ENCODE results near the gene TNFSF15. TPM values are rescaled to one million over a fixed set of nuclear protein-coding genes. Genes with fewer than 3 reads are reported as not detected.

TNFSF15 gene
- total RNA-seq, 4 donors from 2014 or later, result 0.16 to 1.4 (median 0.40) TPM

GRCh38 chr9:114754581-114754980, 51.3 kb downstream of the TNFSF15 start:
- Histone ChIP-seq H3K27me3 (no peaks in the 10 kb centered on the region), H3K4me1 (no peaks in the 10 kb centered on the region), H3K4me3 (no peak overlapping the region), H3K9me3 (no peaks in the 10 kb centered on the region), H3K36me3 (no peaks in the 10 kb centered on the region), H3K27ac (no peak overlapping the region)
- DNase-seq (ENCODE audit: low spot score in 2 of 2), result no peak
- 96% methylated on average over 3 of the region's 3 CpGs for WGBS
- TF ChIP-seq EP300 (IDR thresholded peaks at IDR 0.05) (no peak), POLR2A (IDR thresholded peaks at IDR 0.05) (no peak), POLR2AphosphoS5 (IDR thresholded peaks at IDR 0.05) (no peak)

- TF ChIP-seq POLR2AphosphoS5 (IDR thresholded peaks at IDR 0.05), result no peak
- TF ChIP-seq EP300 (IDR thresholded peaks at IDR 0.05), result no peak
- no peak for TF ChIP-seq CTCF (IDR thresholded peaks at IDR 0.05)
- TF ChIP-seq POLR2A (IDR thresholded peaks at IDR 0.05), result no peak
- Histone ChIP-seq H3K27me3 (no peaks in the 10 kb centered on the region), H3K36me3 (no peaks in the 10 kb centered on the region), H3K9me3 (no peaks in the 10 kb centered on the region), H3K4me1 (peaks cover 15% of the 10 kb centered on the region), H3K27ac (no peak overlapping the region), H3K4me3 (no peak overlapping the region)
- DNase-seq (ENCODE audit: low spot score in 2 of 2), result no peak
- 56% methylated on average over 2 of the region's 2 CpGs for WGBS
Measured at GRCh38 chr9:114746591-114747346, 59.1 kb downstream of the TNFSF15 start.

- no peaks in the 10 kb centered on the region for H3K9me3 ChIP-seq
- 33% methylated on average over 1 of the region's 3 CpGs for WGBS
- no peak overlapping the region for H3K27ac ChIP-seq
- H3K27me3 ChIP-seq, result no peaks in the 10 kb centered on the region
- no peak for DNase-seq (ENCODE audit: low spot score in 2 of 2)
- no peak overlapping the region for H3K4me3 ChIP-seq
- H3K4me1 ChIP-seq, result peaks cover 15% of the 10 kb centered on the region
- H3K36me3 ChIP-seq, result no peaks in the 10 kb centered on the region
- TF ChIP-seq CTCF (IDR thresholded peaks at IDR 0.05) (no peak), EP300 (IDR thresholded peaks at IDR 0.05) (no peak)
Measured at GRCh38 chr9:114745879-114746550, 59.8 kb downstream of the TNFSF15 start.

- no peak for DNase-seq (ENCODE audit: low spot score in 2 of 2)
- TF ChIP-seq EP300 (IDR thresholded peaks at IDR 0.05) (no peak), CTCF (IDR thresholded peaks at IDR 0.05) (no peak), POLR2AphosphoS5 (IDR thresholded peaks at IDR 0.05) (no peak), POLR2A (IDR thresholded peaks at IDR 0.05) (no peak)
- Histone ChIP-seq H3K4me1 (peaks cover 15% of the 10 kb centered on the region), H3K27ac (no peak overlapping the region), H3K4me3 (no peak overlapping the region), H3K27me3 (no peaks in the 10 kb centered on the region), H3K9me3 (no peaks in the 10 kb centered on the region), H3K36me3 (no peaks in the 10 kb centered on the region)
- WGBS, result 48% methylated on average over 6 of the region's 6 CpGs
Measured at GRCh38 chr9:114745108-114745848, 60.6 kb downstream of the TNFSF15 start.

GRCh38 chr9:114743446-114743845, 62.4 kb downstream of the TNFSF15 start:
- Histone ChIP-seq H3K27ac (no peak overlapping the region), H3K9me3 (no peaks in the 10 kb centered on the region), H3K36me3 (no peaks in the 10 kb centered on the region), H3K27me3 (no peaks in the 10 kb centered on the region), H3K4me1 (peaks cover 15% of the 10 kb centered on the region), H3K4me3 (no peak overlapping the region)
- no peak for TF ChIP-seq CTCF (IDR thresholded peaks at IDR 0.05)
- TF ChIP-seq POLR2AphosphoS5 (IDR thresholded peaks at IDR 0.05), result no peak
- TF ChIP-seq EP300 (IDR thresholded peaks at IDR 0.05), result no peak
- WGBS, result 94% methylated on average over 3 of the region's 3 CpGs
- DNase-seq (ENCODE audit: low spot score in 2 of 2), result no peak
